ENCODE results near the gene NR4A3. TPM values are rescaled to one million over a fixed set of nuclear protein-coding genes. Genes with fewer than 3 reads are reported as not detected.

The NR4A3 gene
- total and polyA plus RNA-seq, 10 of the 15 experiments (the other 5 are each of a cell fraction or from before 2014, with no cell fraction given) = 0.04 to 2.1 (median 0.64) TPM; not detected in 1

DNA sequence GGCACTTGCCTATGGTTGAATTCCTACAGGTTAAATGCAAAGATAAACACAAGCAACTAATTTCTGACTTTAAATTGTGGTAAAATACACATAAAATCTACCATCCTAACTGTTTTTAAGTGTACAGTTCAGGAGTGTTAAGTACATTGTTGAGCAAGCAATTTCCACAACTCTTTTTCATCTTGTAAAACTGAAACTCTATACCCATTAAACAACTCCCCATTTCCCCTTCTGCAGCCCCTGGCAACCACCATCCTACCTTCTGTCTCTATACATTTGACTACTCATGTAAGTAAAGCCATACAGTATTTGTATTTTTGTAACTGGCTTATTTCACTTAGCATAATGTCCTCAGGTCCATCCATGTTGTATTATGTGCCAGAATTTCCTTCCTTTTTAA is 46.3 kb downstream of the NR4A3 start:
- FAIRE-seq (no peak), ATAC-seq (peak; percentile 91)
- intact Hi-C loops (cut with micrococcal nuclease; ENCODE audit: unreplicated experiment) = loop anchor here (2.0 kb wide), 1 partner anchor 39 kb away; the partner anchor contains the start of gene STX17

DNA sequence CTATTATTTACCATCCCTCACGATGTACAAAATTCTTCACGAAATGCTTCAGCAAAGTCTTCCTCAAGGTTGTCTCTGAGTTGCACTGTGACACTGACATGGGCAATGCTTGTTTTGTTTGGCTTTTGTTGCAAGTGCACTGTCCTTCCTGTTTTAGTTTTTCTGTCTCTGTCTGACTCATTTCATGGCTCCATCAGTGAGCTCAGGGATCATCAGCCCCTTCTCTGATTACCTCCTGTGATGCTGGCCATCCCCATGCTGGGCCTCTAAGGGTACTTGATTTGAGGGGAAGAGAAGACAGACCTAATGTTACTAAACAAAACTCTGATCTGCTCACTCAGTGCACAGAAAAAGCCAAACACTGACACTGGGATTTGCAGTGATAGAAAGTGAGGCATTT is 47.2 kb downstream of the NR4A3 start:
- SMC1A ChIA-PET (ENCODE audit: uncharacterized antibody, unreplicated experiment) = interaction anchor here (1.0 to 2.3 kb wide), 4 partner anchors 18 to 684 kb away, joined by 4 to 5 read pairs (median 4); no protein-coding TSS in a partner anchor
- Histone ChIP-seq H3K9ac (ENCODE audit: control insufficient read depth, insufficient read depth, low read length) (no peak overlapping the region), H3K4me1 (ENCODE audit: control insufficient read depth, insufficient read depth, low read length) (peaks cover 18% of the 10 kb centered on the region), H3K36me3 (ENCODE audit: control insufficient read depth in 2 of 2, insufficient read depth in 2 of 2, low read length in 1 of 2) (no peaks in the 10 kb centered on the region), H2AFZ (ENCODE audit: control insufficient read depth, low read depth, low read length) (peak overlapping the region; percentile 55), H3K27me3 (replicated peaks in 1 of 2; ENCODE audit: control insufficient read depth in 2 of 2, insufficient read depth in 2 of 2, low read length in 1 of 2) (no peaks in the 10 kb centered on the region), H3K4me2 (ENCODE audit: control insufficient read depth, insufficient read depth) (peak overlapping the region; percentile 13; the same call in 1 of the 2 replicates), H4K20me1 (ENCODE audit: control insufficient read depth, insufficient read depth) (no peaks in the 10 kb centered on the region), H3K27ac (ENCODE audit: control insufficient read depth, insufficient read depth) (0 out of 2 replicates have a peak overlapping the region, but pooled peaks have one; percentile 8), H3K9me3 (replicated peaks; ENCODE audit: control insufficient read depth, insufficient read depth, low read length) (no peaks in the 10 kb centered on the region), H3K4me3 (no peak overlapping the region), H3K79me2 (ENCODE audit: control insufficient read depth, insufficient read depth, low read length) (no peaks in the 10 kb centered on the region)
- CTCF ChIA-PET = no interaction called here
- no TSS peak for BruUV-seq (replicated peaks)
- FAIRE-seq = no peak
- in situ Hi-C loops (cut with MboI) (no loop called here), intact Hi-C loops (cut with micrococcal nuclease; ENCODE audit: unreplicated experiment) (loop anchor here (2.0 kb wide), 1 partner anchor 38 kb away; the partner anchor contains the start of gene STX17)
- RAD21 ChIA-PET (ENCODE audit: unreplicated experiment) = no interaction called here
- POLR2A ChIA-PET = interaction anchor here (1.1 kb wide), 2 partner anchors 9 to 586 kb away, joined by 3 read pairs; no protein-coding TSS in a partner anchor
- peak; percentile 91 for ATAC-seq
- WGBS (ENCODE audit: insufficient coverage, insufficient replicate concordance, low lambda C conversion rate, missing lambda C conversion rate) = 0% methylated on average over 2 of the region's 2 CpGs
- DNase-seq (ENCODE audit: low read depth, low spot score) = peak; percentile 44
- 0 out of 4 replicates have a peak, but pooled peaks of 1 of the 2 experiments have one; percentile 22 for TF ChIP-seq EP300 (IDR thresholded peaks at IDR 0.05; ENCODE audit: borderline replicate concordance in 1 of 2, control insufficient read depth in 1 of 2, low read depth in 2 of 2, low read length in 2 of 2)
- no peak for TF ChIP-seq CBX5 (IDR thresholded peaks at IDR 0.05; ENCODE audit: low read depth)
- TF ChIP-seq YY1 (IDR thresholded peaks at IDR 0.05; ENCODE audit: low read depth, low read length) = peak; percentile 52; the same call in 1 of the 2 replicates
- TF ChIP-seq, protein P1, sequence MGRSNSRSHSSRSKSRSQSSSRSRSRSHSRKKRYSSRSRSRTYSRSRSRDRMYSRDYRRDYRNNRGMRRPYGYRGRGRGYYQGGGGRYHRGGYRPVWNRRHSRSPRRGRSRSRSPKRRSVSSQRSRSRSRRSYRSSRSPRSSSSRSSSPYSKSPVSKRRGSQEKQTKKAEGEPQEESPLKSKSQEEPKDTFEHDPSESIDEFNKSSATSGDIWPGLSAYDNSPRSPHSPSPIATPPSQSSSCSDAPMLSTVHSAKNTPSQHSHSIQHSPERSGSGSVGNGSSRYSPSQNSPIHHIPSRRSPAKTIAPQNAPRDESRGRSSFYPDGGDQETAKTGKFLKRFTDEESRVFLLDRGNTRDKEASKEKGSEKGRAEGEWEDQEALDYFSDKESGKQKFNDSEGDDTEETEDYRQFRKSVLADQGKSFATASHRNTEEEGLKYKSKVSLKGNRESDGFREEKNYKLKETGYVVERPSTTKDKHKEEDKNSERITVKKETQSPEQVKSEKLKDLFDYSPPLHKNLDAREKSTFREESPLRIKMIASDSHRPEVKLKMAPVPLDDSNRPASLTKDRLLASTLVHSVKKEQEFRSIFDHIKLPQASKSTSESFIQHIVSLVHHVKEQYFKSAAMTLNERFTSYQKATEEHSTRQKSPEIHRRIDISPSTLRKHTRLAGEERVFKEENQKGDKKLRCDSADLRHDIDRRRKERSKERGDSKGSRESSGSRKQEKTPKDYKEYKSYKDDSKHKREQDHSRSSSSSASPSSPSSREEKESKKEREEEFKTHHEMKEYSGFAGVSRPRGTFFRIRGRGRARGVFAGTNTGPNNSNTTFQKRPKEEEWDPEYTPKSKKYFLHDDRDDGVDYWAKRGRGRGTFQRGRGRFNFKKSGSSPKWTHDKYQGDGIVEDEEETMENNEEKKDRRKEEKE (IDR thresholded peaks at IDR 0.05) = no peak
- TF ChIP-seq NRF1 (conservative IDR thresholded peaks at IDR 0.05; ENCODE audit: low read depth, low read length) = no peak
- no peak for TF ChIP-seq PML (IDR thresholded peaks at IDR 0.05; ENCODE audit: low read length)
- no peak for TF ChIP-seq SUPT20H (IDR thresholded peaks at IDR 0.05; ENCODE audit: borderline replicate concordance, control insufficient read depth, low read depth, low read length)

More for the DNA sequence above, 46.3 kb downstream of the NR4A3 start:
- Histone ChIP-seq H2AFZ (ENCODE audit: control insufficient read depth, low read depth, low read length) (no peak overlapping the region), H3K9me3 (replicated peaks; ENCODE audit: control insufficient read depth, insufficient read depth, low read length) (no peaks in the 10 kb centered on the region), H4K20me1 (ENCODE audit: control insufficient read depth, insufficient read depth) (no peaks in the 10 kb centered on the region), H3K9ac (ENCODE audit: control insufficient read depth, insufficient read depth, low read length) (no peak overlapping the region), H3K4me3 (no peak overlapping the region), H3K79me2 (ENCODE audit: control insufficient read depth, insufficient read depth, low read length) (no peaks in the 10 kb centered on the region), H3K27ac (ENCODE audit: control insufficient read depth, insufficient read depth) (no peak overlapping the region), H3K4me1 (ENCODE audit: control insufficient read depth, insufficient read depth, low read length) (peaks cover 18% of the 10 kb centered on the region), H3K27me3 (replicated peaks in 1 of 2; ENCODE audit: control insufficient read depth in 2 of 2, insufficient read depth in 2 of 2, low read length in 1 of 2) (no peaks in the 10 kb centered on the region), H3K4me2 (ENCODE audit: control insufficient read depth, insufficient read depth) (peak overlapping the region; percentile 5; the same call in 1 of the 2 replicates), H3K36me3 (ENCODE audit: control insufficient read depth in 2 of 2, insufficient read depth in 2 of 2, low read length in 1 of 2) (no peaks in the 10 kb centered on the region)
- ChIA-PET CTCF (no interaction called here), RAD21 (ENCODE audit: unreplicated experiment) (interaction anchor here (1.3 kb wide), 1 partner anchor 17 kb away, joined by 3 read pairs; no protein-coding TSS in a partner anchor), POLR2A (interaction anchor here (1.1 kb wide), 1 partner anchor 585 kb away, joined by 3 read pairs; no protein-coding TSS in a partner anchor), SMC1A (ENCODE audit: uncharacterized antibody, unreplicated experiment) (interaction anchor here (1.2 to 1.5 kb wide), 2 partner anchors 32 to 43 kb away, joined by 3 to 4 read pairs; no protein-coding TSS in a partner anchor)
- in situ Hi-C loops (cut with MboI) = no loop called here
- no TSS peak for BruUV-seq (replicated peaks)
- no peak for DNase-seq (ENCODE audit: low read depth, low spot score)
- TF ChIP-seq BCL11A (IDR thresholded peaks at IDR 0.05; ENCODE audit: low read depth, low read length) (0 out of 2 replicates have a peak, but pooled peaks have one; percentile 12), MTA2 (IDR thresholded peaks at IDR 0.05; ENCODE audit: low read depth) (peak; percentile 79), SPI1 (IDR thresholded peaks at IDR 0.05; ENCODE audit: borderline replicate concordance, insufficient read depth, low read depth, low read length) (peak; percentile 59; the same call in 1 of the 2 replicates), RUNX3 (IDR thresholded peaks at IDR 0.05; ENCODE audit: low read length) (peak; percentile 54), MYB (IDR thresholded peaks at IDR 0.05; ENCODE audit: borderline replicate concordance, low read depth, low read length) (no peak), JUNB (IDR thresholded peaks at IDR 0.05) (peak; percentile 38; the same call in 1 of the 2 replicates), HCFC1 (IDR thresholded peaks at IDR 0.05; ENCODE audit: low read length) (no peak), STAT1 (conservative IDR thresholded peaks at IDR 0.05) (no peak), BMI1 (IDR thresholded peaks at IDR 0.05; ENCODE audit: borderline replicate concordance) (0 out of 2 replicates have a peak, but pooled peaks have one; percentile 32)
- TF ChIP-seq, protein P2, sequence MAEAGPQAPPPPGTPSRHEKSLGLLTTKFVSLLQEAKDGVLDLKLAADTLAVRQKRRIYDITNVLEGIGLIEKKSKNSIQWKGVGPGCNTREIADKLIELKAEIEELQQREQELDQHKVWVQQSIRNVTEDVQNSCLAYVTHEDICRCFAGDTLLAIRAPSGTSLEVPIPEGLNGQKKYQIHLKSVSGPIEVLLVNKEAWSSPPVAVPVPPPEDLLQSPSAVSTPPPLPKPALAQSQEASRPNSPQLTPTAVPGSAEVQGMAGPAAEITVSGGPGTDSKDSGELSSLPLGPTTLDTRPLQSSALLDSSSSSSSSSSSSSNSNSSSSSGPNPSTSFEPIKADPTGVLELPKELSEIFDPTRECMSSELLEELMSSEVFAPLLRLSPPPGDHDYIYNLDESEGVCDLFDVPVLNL (IDR thresholded peaks at IDR 0.05; ENCODE audit: low read depth, low read length) = no peak

Data from GM12878 (cell line).